Effector memory CD8-positive, alpha-beta T cell (primary cell): ENCODE measurements around the gene ARL14.

Experiments
- ATAC-seq: fragments of 150-1000 bp; cut with Tn5 transposase; replicated peaks from 2 replicates; pipeline ENCODE4 v1.10.0; 2021; ENCODE audit warnings: mild to moderate bottlenecking, moderate library complexity
- DNase-seq, 3 experiments: peaks; one replicate each; pipeline ENCODE4 v3.0.0; 2021
- H3K27ac Mint-ChIP-seq, 2 donors: one replicate each; pipeline ENCODE4 v1.8.0; 2022; ENCODE audit warnings: mild to moderate bottlenecking in 2 of 2, mixed read lengths in 2 of 2, moderate library complexity in 2 of 2
- H3K27me3 Mint-ChIP-seq, 2 donors: one replicate each; pipeline ENCODE4 v1.8.0; 2022; ENCODE audit warnings: mixed read lengths in 2 of 2
- H3K36me3 Mint-ChIP-seq: one replicate; pipeline ENCODE4 v1.8.0; 2022; ENCODE audit warnings: mild to moderate bottlenecking, moderate library complexity, mixed read lengths; ENCODE audit not compliant: insufficient read depth
- H3K4me1 Mint-ChIP-seq, 2 donors: one replicate each; pipeline ENCODE4 v1.8.0; 2022; ENCODE audit warnings: low read depth in 2 of 2, mixed read lengths in 2 of 2
- H3K4me3 Mint-ChIP-seq, 2 donors: one replicate each; pipeline ENCODE4 v1.8.0; 2022; ENCODE audit warnings: mild to moderate bottlenecking in 2 of 2, mixed read lengths in 2 of 2, moderate library complexity in 2 of 2
- H3K9me3 Mint-ChIP-seq, 2 donors: one replicate each; pipeline ENCODE4 v1.8.0; 2022; ENCODE audit warnings: mixed read lengths in 2 of 2

ARL14 gene

GRCh38 chr3:160661660-160662059 lies 15.3 kb upstream of the ARL14 start:
- H3K9me3 Mint-ChIP-seq = no peaks in the 10 kb centered on the region
- no peak for DNase-seq
- no peaks in the 10 kb centered on the region for H3K36me3 Mint-ChIP-seq
- peaks cover 24% of the 10 kb centered on the region in 2 donors for H3K27me3 Mint-ChIP-seq
- no peak for ATAC-seq
- H3K4me1 Mint-ChIP-seq = peaks cover 0 to 2% of the 10 kb centered on the region in 2 donors
- no peak overlapping the region for H3K4me3 Mint-ChIP-seq
- H3K27ac Mint-ChIP-seq = no peak overlapping the region

GRCh38 chr3:160665231-160665630 lies 11.7 kb upstream of the ARL14 start:
- Mint-ChIP-seq H3K27ac (no peak overlapping the region), H3K9me3 (no peaks in the 10 kb centered on the region), H3K36me3 (no peaks in the 10 kb centered on the region), H3K27me3 (peaks cover 0 to 13% of the 10 kb centered on the region in 2 donors), H3K4me3 (no peak overlapping the region), H3K4me1 (peaks cover 0 to 2% of the 10 kb centered on the region in 2 donors)
- no peak for DNase-seq
- ATAC-seq = no peak

- Mint-ChIP-seq H3K9me3 (no peaks in the 10 kb centered on the region), H3K4me1 (peaks cover 0 to 2% of the 10 kb centered on the region in 2 donors), H3K27me3 (peaks cover 0 to 13% of the 10 kb centered on the region in 2 donors), H3K4me3 (no peak overlapping the region), H3K27ac (no peak overlapping the region), H3K36me3 (no peaks in the 10 kb centered on the region)
- DNase-seq (no peak), ATAC-seq (no peak)
Observed at GRCh38 chr3:160665784-160666526, 11.0 kb upstream of the ARL14 start.

GRCh38 chr3:160667452-160667851 lies 9.5 kb upstream of the ARL14 start:
- H3K36me3 Mint-ChIP-seq = no peaks in the 10 kb centered on the region
- no peaks in the 10 kb centered on the region for H3K9me3 Mint-ChIP-seq
- ATAC-seq = no peak
- peaks cover 0 to 9% of the 10 kb centered on the region in 2 donors for H3K27me3 Mint-ChIP-seq
- H3K27ac Mint-ChIP-seq = no peak overlapping the region
- peaks cover 0 to 2% of the 10 kb centered on the region in 2 donors for H3K4me1 Mint-ChIP-seq
- DNase-seq = no peak
- no peak overlapping the region for H3K4me3 Mint-ChIP-seq

- no peak overlapping the region for H3K27ac Mint-ChIP-seq
- peaks cover 0 to 8% of the 10 kb centered on the region in 2 donors for H3K27me3 Mint-ChIP-seq
- no peaks in the 10 kb centered on the region for H3K36me3 Mint-ChIP-seq
- H3K4me3 Mint-ChIP-seq = no peak overlapping the region
- H3K4me1 Mint-ChIP-seq = peaks cover 0 to 2% of the 10 kb centered on the region in 2 donors
- DNase-seq = no peak
- ATAC-seq = no peak
- H3K9me3 Mint-ChIP-seq = no peaks in the 10 kb centered on the region
Observed at GRCh38 chr3:160668454-160668853, 8.5 kb upstream of the ARL14 start.

GRCh38 chr3:160671231-160671630 lies 5.7 kb upstream of the ARL14 start:
- H3K27me3 Mint-ChIP-seq = peaks cover 0 to 8% of the 10 kb centered on the region in 2 donors
- H3K9me3 Mint-ChIP-seq = no peaks in the 10 kb centered on the region
- DNase-seq = no peak
- no peak overlapping the region for H3K27ac Mint-ChIP-seq
- H3K4me3 Mint-ChIP-seq = no peak overlapping the region
- no peak for ATAC-seq
- no peaks in the 10 kb centered on the region for H3K36me3 Mint-ChIP-seq
- no peaks in the 10 kb centered on the region for H3K4me1 Mint-ChIP-seq

- Mint-ChIP-seq H3K9me3 (no peaks in the 10 kb centered on the region), H3K4me3 (no peak overlapping the region), H3K27ac (no peak overlapping the region), H3K27me3 (peaks cover 2 to 8% of the 10 kb centered on the region in 2 donors), H3K4me1 (no peaks in the 10 kb centered on the region), H3K36me3 (no peaks in the 10 kb centered on the region)
- no peak for DNase-seq
- ATAC-seq = no peak
Observed at GRCh38 chr3:160671995-160672394, 5.0 kb upstream of the ARL14 start.

- no peaks in the 10 kb centered on the region for H3K36me3 Mint-ChIP-seq
- peaks cover 12% of the 10 kb centered on the region in 2 donors for H3K27me3 Mint-ChIP-seq
- no peak overlapping the region for H3K4me3 Mint-ChIP-seq
- H3K4me1 Mint-ChIP-seq = no peaks in the 10 kb centered on the region
- no peak overlapping the region for H3K27ac Mint-ChIP-seq
- no peaks in the 10 kb centered on the region for H3K9me3 Mint-ChIP-seq
- no peak for DNase-seq
- no peak for ATAC-seq
Observed at GRCh38 chr3:160673188-160673587, 3.8 kb upstream of the ARL14 start.

GRCh38 chr3:160675566-160676124 lies 1.3 kb upstream of the ARL14 start:
- Mint-ChIP-seq H3K27ac (no peak overlapping the region), H3K9me3 (no peaks in the 10 kb centered on the region), H3K36me3 (no peaks in the 10 kb centered on the region), H3K27me3 (peaks cover 21 to 23% of the 10 kb centered on the region in 2 donors), H3K4me3 (no peak overlapping the region), H3K4me1 (no peaks in the 10 kb centered on the region)
- ATAC-seq (no peak), DNase-seq (no peak)

GRCh38 chr3:160677459-160677881 lies 510 bp downstream of the ARL14 start:
- DNase-seq (no peak), ATAC-seq (no peak)
- Mint-ChIP-seq H3K4me1 (no peaks in the 10 kb centered on the region), H3K9me3 (no peaks in the 10 kb centered on the region), H3K27me3 (peaks cover 21 to 25% of the 10 kb centered on the region in 2 donors), H3K4me3 (no peak overlapping the region), H3K27ac (no peak overlapping the region), H3K36me3 (no peaks in the 10 kb centered on the region)

GRCh38 chr3:160678292-160678842 lies 1.4 kb downstream of the ARL14 start:
- Mint-ChIP-seq H3K36me3 (no peaks in the 10 kb centered on the region), H3K27ac (no peak overlapping the region), H3K4me3 (no peak overlapping the region), H3K27me3 (peaks cover 21 to 25% of the 10 kb centered on the region in 2 donors), H3K9me3 (no peaks in the 10 kb centered on the region), H3K4me1 (no peaks in the 10 kb centered on the region)
- ATAC-seq (no peak), DNase-seq (no peak)

GRCh38 chr3:160684368-160684740 lies 7.4 kb downstream of the ARL14 start:
- no peak overlapping the region for H3K27ac Mint-ChIP-seq
- no peaks in the 10 kb centered on the region for H3K9me3 Mint-ChIP-seq
- ATAC-seq (no peak), DNase-seq (no peak)
- no peaks in the 10 kb centered on the region for H3K4me1 Mint-ChIP-seq
- H3K36me3 Mint-ChIP-seq = no peaks in the 10 kb centered on the region
- H3K4me3 Mint-ChIP-seq = no peak overlapping the region
- H3K27me3 Mint-ChIP-seq = peaks cover 10 to 11% of the 10 kb centered on the region in 2 donors

GRCh38 chr3:160685144-160685766 lies 8.3 kb downstream of the ARL14 start:
- Mint-ChIP-seq H3K27me3 (peaks cover 4 to 5% of the 10 kb centered on the region in 2 donors), H3K36me3 (no peaks in the 10 kb centered on the region), H3K4me1 (no peaks in the 10 kb centered on the region), H3K4me3 (no peak overlapping the region), H3K9me3 (no peaks in the 10 kb centered on the region), H3K27ac (no peak overlapping the region)
- no peak for DNase-seq
- no peak for ATAC-seq
